Activated CD8-positive, alpha-beta memory T cell treated with anti-CD3 and anti-CD28 coated beads for 48 hours (primary cell): Measurements from ENCODE around the gene SLCO4A1.
A peak's percentile ranks its signal among the peaks of the same experiment; 100 is the strongest.

Experiments used
- DNase-seq, 3 experiments: peaks; one replicate each; pipeline ENCODE4 v3.0.0-alpha.2; 2020; ENCODE audit warnings: low read depth in 2 of 3, low spot score in 2 of 3

SLCO4A1 gene

GRCh38 chr20:62642051-62642665 is at the start of gene SLCO4A1:
TSS of gene SLCO4A1 (plus strand) at chr20:62642503. CDS start at chr20:62656455, 13,952 bp downstream.
- DNase-seq = peak in 2 of 3 experiments; percentile 60 to 85

- no peak for DNase-seq
Observed at GRCh38 chr20:62592506-62593177, 49.7 kb upstream of the SLCO4A1 start.

- no peak for DNase-seq
Observed at GRCh38 chr20:62593616-62594015, 48.7 kb upstream of the SLCO4A1 start.

GRCh38 chr20:62595069-62595468 is 47.2 kb upstream of the SLCO4A1 start:
- no peak for DNase-seq

GRCh38 chr20:62595491-62595890 is 46.8 kb upstream of the SLCO4A1 start:
- DNase-seq = no peak

- no peak for DNase-seq
Observed at GRCh38 chr20:62596486-62596885, 45.8 kb upstream of the SLCO4A1 start.

GRCh38 chr20:62596921-62597320 is 45.4 kb upstream of the SLCO4A1 start:
- DNase-seq = no peak

- DNase-seq = no peak
Observed at GRCh38 chr20:62597416-62598115, 44.7 kb upstream of the SLCO4A1 start.

GRCh38 chr20:62598761-62599194 is 43.5 kb upstream of the SLCO4A1 start:
- no peak for DNase-seq

GRCh38 chr20:62599216-62600110 is 42.8 kb upstream of the SLCO4A1 start:
- no peak for DNase-seq

- no peak for DNase-seq
Observed at GRCh38 chr20:62601172-62601571, 41.1 kb upstream of the SLCO4A1 start.

- no peak for DNase-seq
Observed at GRCh38 chr20:62601714-62602113, 40.6 kb upstream of the SLCO4A1 start.

- no peak for DNase-seq
Observed at GRCh38 chr20:62602550-62602949, 39.8 kb upstream of the SLCO4A1 start.

GRCh38 chr20:62603021-62603906 is 39.0 kb upstream of the SLCO4A1 start:
- DNase-seq = peak in 1 of 3 experiments; percentile 49

GRCh38 chr20:62603907-62604785 is 38.2 kb upstream of the SLCO4A1 start:
- no peak for DNase-seq

- DNase-seq = no peak
Observed at GRCh38 chr20:62604796-62605195, 37.5 kb upstream of the SLCO4A1 start.

- DNase-seq = no peak
Observed at GRCh38 chr20:62605236-62605943, 36.9 kb upstream of the SLCO4A1 start.

GRCh38 chr20:62606016-62606415 is 36.3 kb upstream of the SLCO4A1 start:
- no peak for DNase-seq
